HG03521 (cell line): ENCODE measurements around the gene B3GALT4.
A peak's percentile ranks its signal among the peaks of the same experiment; 100 is the strongest.
"Not testable (repeated sequence)": the region's sequence is repeated elsewhere in the genome, so short reads cannot be mapped to it uniquely, and the experiment has no call there.

ENCODE experiments used
- ATAC-seq: cut with Tn5 transposase; IDR thresholded peaks from one replicate; pipeline ENCODE4 v1.9.1; 2021; ENCODE audit warnings: mild to moderate bottlenecking, moderate library complexity; ENCODE audit not compliant: unreplicated experiment

The B3GALT4 gene

GRCh38 chr6:33271468-33272274 is 5.3 kb upstream of the B3GALT4 start, which contains the start of the genes RPS18 and VPS52:
Gene RPS18 (plus strand): TSS chr6:33272075. CDS start chr6:33272120, 45 bp downstream.
Gene VPS52 (minus strand): TSS chr6:33271876. CDS start chr6:33271675, 201 bp downstream.
- peak; percentile 67 for ATAC-seq

- no peak for ATAC-seq
Observed at GRCh38 chr6:33272275-33273128, 4.4 kb upstream of the B3GALT4 start.

- no peak for ATAC-seq
Observed at GRCh38 chr6:33273129-33273923, 3.6 kb upstream of the B3GALT4 start.

GRCh38 chr6:33273924-33274902 is 2.7 kb upstream of the B3GALT4 start:
- ATAC-seq, result no peak

GRCh38 chr6:33275795-33276580 is 935 bp upstream of the B3GALT4 start:
- not testable (repeated sequence) for ATAC-seq

GRCh38 chr6:33276581-33276863 is 401 bp upstream of the B3GALT4 start:
- ATAC-seq, result no peak

- ATAC-seq, result no peak
Observed at GRCh38 chr6:33277663-33278391, 904 bp downstream of the B3GALT4 start.

- ATAC-seq, result no peak
Observed at GRCh38 chr6:33278392-33278741, 1.4 kb downstream of the B3GALT4 start.

GRCh38 chr6:33278810-33279209 is 1.9 kb downstream of the B3GALT4 start:
- no peak for ATAC-seq

- ATAC-seq, result no peak
Observed at GRCh38 chr6:33279257-33279695, 2.4 kb downstream of the B3GALT4 start.

GRCh38 chr6:33279971-33280511 is 3.1 kb downstream of the B3GALT4 start:
- ATAC-seq, result no peak

- ATAC-seq, result no peak
Observed at GRCh38 chr6:33280539-33280938, 3.6 kb downstream of the B3GALT4 start.

GRCh38 chr6:33285214-33285613 is 8.3 kb downstream of the B3GALT4 start:
- not testable (repeated sequence) for ATAC-seq

- no peak for ATAC-seq
Observed at GRCh38 chr6:33286946-33287914, 10.3 kb downstream of the B3GALT4 start.

- no peak for ATAC-seq
Observed at GRCh38 chr6:33288141-33288920, 11.4 kb downstream of the B3GALT4 start.
